ENCODE results near the gene ACOXL. TPM values are rescaled to one million over a fixed set of nuclear protein-coding genes. Genes with fewer than 3 reads are reported as not detected.

Gene ACOXL
- total RNA-seq, 1 donor: not detected

DNA sequence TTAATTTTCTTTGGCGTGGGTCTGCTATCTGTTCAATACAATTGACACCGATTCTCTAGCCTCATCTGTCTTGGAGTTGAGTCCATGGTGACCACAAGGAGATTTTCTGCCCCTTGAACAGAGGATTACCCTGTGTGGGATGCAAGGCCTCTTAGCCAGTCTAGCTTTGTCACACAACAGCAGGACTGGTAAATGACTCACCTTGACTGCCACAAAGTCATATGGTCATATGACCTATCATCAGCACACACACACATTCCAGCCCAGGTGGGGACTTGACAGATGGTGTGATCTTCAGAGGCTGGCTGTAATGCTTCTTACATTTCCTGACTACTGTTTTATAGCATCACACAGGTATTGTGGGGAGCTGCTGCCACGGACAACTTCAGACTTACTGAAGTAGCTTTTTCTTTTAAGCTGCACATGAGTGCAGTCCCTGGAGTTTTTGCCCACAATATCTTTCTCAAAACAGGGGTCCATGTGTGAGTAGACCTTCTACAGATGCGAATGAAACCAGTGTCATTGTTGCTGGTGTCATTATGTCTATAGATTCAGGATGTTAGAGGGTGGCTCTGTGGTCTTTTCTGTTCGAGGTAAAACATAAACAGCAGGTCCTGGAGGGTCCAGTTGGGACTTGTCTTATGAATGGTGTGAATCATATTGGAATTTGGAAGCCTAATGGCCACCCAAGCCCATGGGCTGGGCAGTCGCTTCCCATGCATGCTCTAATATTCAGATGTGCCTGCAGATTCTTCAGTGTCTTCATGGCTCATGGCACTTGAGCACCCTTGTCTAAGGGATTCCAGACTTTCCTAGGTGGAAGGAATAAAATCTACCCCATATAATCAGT, 18.6 kb upstream of the ACOXL start:
- no peak overlapping the region for H3K4me2 ChIP-seq (ENCODE audit: insufficient read depth, low read length)
- no peaks in the 10 kb centered on the region for H3K36me3 ChIP-seq (ENCODE audit: insufficient read depth, low read length)
- no peak for DNase-seq (ENCODE audit: insufficient read length, low spot score, missing footprints)
- no peak for TF ChIP-seq CTCF (IDR thresholded peaks at IDR 0.05; ENCODE audit: extremely low read depth, low read depth, low read length)
- H2AFZ ChIP-seq (ENCODE audit: low read length): no peak overlapping the region
- no peak overlapping the region for H3K4me3 ChIP-seq (ENCODE audit: insufficient read depth, low read length)
- H3K79me2 ChIP-seq (ENCODE audit: insufficient read depth, low read length): no peaks in the 10 kb centered on the region
- H4K20me1 ChIP-seq (ENCODE audit: insufficient read depth, low read length): no peaks in the 10 kb centered on the region
- H3K4me1 ChIP-seq (ENCODE audit: insufficient read depth, low read length): peaks cover 5% of the 10 kb centered on the region
- peaks cover 64% of the 10 kb centered on the region for H3K27me3 ChIP-seq (ENCODE audit: insufficient read depth, low read length)
- H3K27ac ChIP-seq (ENCODE audit: low read depth, low read length): no peak overlapping the region
- H3K9me3 ChIP-seq (ENCODE audit: low read depth, low read length): no peaks in the 10 kb centered on the region

DNA sequence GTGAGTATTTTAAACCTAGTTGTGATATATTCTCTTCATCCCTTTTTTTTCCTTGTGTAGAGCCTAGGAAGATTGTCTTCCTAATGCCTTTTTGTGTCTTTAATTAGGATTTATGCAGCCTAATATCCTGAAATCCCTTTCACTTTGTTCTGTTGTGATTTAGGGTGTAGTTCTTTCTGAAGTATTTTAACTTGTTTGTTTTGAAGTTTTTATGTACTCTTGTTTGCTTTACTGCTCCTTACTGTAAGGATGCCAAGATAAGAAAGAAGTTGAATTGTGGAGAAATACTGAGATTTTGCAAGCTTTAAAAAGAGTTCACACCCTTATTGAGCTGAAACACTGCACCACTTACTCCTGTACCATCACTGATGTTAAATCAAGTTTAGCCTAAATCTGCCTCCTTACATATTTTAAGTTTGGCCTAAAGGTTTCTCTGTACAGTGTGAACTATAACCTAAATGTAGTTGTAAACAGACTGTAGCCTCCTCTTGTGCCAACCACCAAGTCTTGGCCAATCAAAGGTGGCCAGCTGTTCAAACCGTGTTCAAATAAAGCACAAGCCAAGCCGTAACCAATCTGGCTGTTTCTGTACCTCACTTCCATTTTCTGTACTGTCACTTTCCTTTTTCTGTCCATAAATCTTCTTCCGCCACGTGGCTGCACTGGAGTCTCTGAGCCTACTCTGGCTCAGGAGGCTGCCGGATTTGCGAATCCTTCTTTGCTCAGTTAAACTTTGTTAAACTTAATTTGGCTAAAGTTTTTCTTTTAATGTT, 17.7 kb upstream of the ACOXL start:
- Histone ChIP-seq H3K9me3 (ENCODE audit: low read depth, low read length) (no peaks in the 10 kb centered on the region), H2AFZ (ENCODE audit: low read length) (no peak overlapping the region), H3K4me1 (ENCODE audit: insufficient read depth, low read length) (peaks cover 5% of the 10 kb centered on the region), H3K36me3 (ENCODE audit: insufficient read depth, low read length) (no peaks in the 10 kb centered on the region), H4K20me1 (ENCODE audit: insufficient read depth, low read length) (no peaks in the 10 kb centered on the region), H3K27ac (ENCODE audit: low read depth, low read length) (no peak overlapping the region), H3K4me3 (ENCODE audit: insufficient read depth, low read length) (no peak overlapping the region), H3K4me2 (ENCODE audit: insufficient read depth, low read length) (no peak overlapping the region), H3K79me2 (ENCODE audit: insufficient read depth, low read length) (no peaks in the 10 kb centered on the region), H3K27me3 (ENCODE audit: insufficient read depth, low read length) (peaks cover 61% of the 10 kb centered on the region)
- DNase-seq (ENCODE audit: insufficient read length, low spot score, missing footprints): no peak
- TF ChIP-seq CTCF (IDR thresholded peaks at IDR 0.05; ENCODE audit: extremely low read depth, low read depth, low read length): no peak

DNA sequence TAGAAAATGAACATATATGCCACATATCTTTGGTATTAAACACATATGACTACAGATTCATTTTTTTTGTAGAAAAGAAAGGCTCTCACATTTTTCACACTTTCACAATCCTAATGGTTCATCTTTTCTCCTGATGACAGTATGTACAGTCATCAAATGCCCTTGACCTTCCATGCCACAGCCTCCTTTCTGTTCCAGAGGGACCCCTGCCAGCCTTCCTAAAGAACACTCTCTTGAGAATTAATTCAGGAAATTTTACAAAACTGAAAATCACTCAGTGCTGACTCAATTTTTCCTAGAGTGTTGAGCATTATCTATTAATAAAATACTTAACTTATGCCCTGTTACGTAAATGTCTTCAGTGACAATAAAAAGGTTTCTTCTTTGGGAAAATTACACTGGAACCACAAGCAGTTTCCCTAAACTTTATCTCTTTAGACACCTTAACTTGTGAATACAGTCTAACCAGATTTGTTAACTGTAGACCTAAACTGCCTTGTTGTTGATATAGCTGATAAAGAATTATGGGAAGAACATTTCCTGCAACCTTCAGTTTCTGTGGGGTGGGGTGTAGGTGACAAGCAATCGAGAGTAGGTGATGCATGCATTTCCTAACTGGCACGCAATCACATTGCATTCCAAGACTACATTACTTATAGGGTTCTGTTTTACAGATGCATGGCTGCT, 15.3 kb upstream of the ACOXL start:
- Histone ChIP-seq H3K4me3 (ENCODE audit: insufficient read depth, low read length) (no peak overlapping the region), H3K9me3 (ENCODE audit: low read depth, low read length) (no peaks in the 10 kb centered on the region), H3K4me1 (ENCODE audit: insufficient read depth, low read length) (peaks cover 5% of the 10 kb centered on the region), H3K36me3 (ENCODE audit: insufficient read depth, low read length) (no peaks in the 10 kb centered on the region), H2AFZ (ENCODE audit: low read length) (no peak overlapping the region), H3K27ac (ENCODE audit: low read depth, low read length) (no peak overlapping the region), H3K4me2 (ENCODE audit: insufficient read depth, low read length) (no peak overlapping the region), H4K20me1 (ENCODE audit: insufficient read depth, low read length) (no peaks in the 10 kb centered on the region), H3K27me3 (ENCODE audit: insufficient read depth, low read length) (peaks cover 62% of the 10 kb centered on the region), H3K79me2 (ENCODE audit: insufficient read depth, low read length) (no peaks in the 10 kb centered on the region)
- TF ChIP-seq CTCF (IDR thresholded peaks at IDR 0.05; ENCODE audit: extremely low read depth, low read depth, low read length): no peak
- DNase-seq (ENCODE audit: insufficient read length, low spot score, missing footprints): peak; percentile 48
